SU-DHL-6 (cell line): ENCODE results near the gene LHFPL4.

Experiments used
- H2AFZ ChIP-seq: fragments of 200-600 bp; sonication (generic); 2 replicates; pipeline ENCODE4 v1.6.1; 2014; ENCODE audit warnings: low read depth, mild to moderate bottlenecking, moderate library complexity, mixed read lengths, antibody characterized with exemption, low read length; ENCODE audit not compliant: severe bottlenecking
- H3F3A ChIP-seq: fragments of 200-600 bp; shearing (Covaris generic); 2 replicates; pipeline ENCODE4 v1.6.0; 2016; ENCODE audit warnings: antibody characterized with exemption, mild to moderate bottlenecking; ENCODE audit not compliant: insufficient read depth
- H3K27ac ChIP-seq: fragments of 200-600 bp; sonication (generic); 2 replicates; pipeline ENCODE4 v1.5.1; 2016; ENCODE audit warnings: low read depth, mild to moderate bottlenecking, low read length, moderate library complexity, mixed read lengths
- H3K27me3 ChIP-seq: fragments of 200-600 bp; sonication (generic), shearing (Covaris generic); 2 replicates; pipeline ENCODE4 v1.6.0; 2014; ENCODE audit warnings: mild to moderate bottlenecking, low read length
- H3K36me3 ChIP-seq: fragments of 200-600 bp; sonication (generic); 2 replicates; pipeline ENCODE4 v1.6.1; 2014; ENCODE audit warnings: mild to moderate bottlenecking, low read length, mixed read lengths
- H3K4me2 ChIP-seq: fragments of 300-600, 200-600 bp; shearing (Covaris generic), sonication (generic); 2 replicates; pipeline ENCODE4 v1.6.0; 2014; ENCODE audit warnings: low read length, low read depth, mild to moderate bottlenecking; ENCODE audit not compliant: poor library complexity, severe bottlenecking
- H3K4me3 ChIP-seq: fragments of 200-600 bp; sonication (generic); 2 replicates; pipeline ENCODE4 v1.5.1; 2014; ENCODE audit warnings: antibody characterized with exemption, low read length, mild to moderate bottlenecking, mixed read lengths; ENCODE audit not compliant: insufficient read depth, poor library complexity, severe bottlenecking
- H3K79me2 ChIP-seq: fragments of 200-600 bp; sonication (generic); 2 replicates; pipeline ENCODE4 v1.6.1; 2014; ENCODE audit warnings: mild to moderate bottlenecking, low read length, moderate library complexity; ENCODE audit not compliant: insufficient read depth
- H3K9ac ChIP-seq: fragments of 200-600 bp; sonication (generic); 2 replicates; pipeline ENCODE4 v1.7.0; 2014; ENCODE audit warnings: mild to moderate bottlenecking, low read length
- H3K9me2 ChIP-seq: fragments of 200-600 bp; sonication (generic); replicated peaks from 2 replicates; pipeline ENCODE4 v1.6.1; 2014; ENCODE audit warnings: low read length; ENCODE audit not compliant: insufficient read depth
- H3K9me3 ChIP-seq: fragments of 200-600 bp; sonication (generic); 2 replicates; pipeline ENCODE4 v1.6.1; 2014; ENCODE audit warnings: low read length, mixed read lengths; ENCODE audit not compliant: insufficient read depth
- H4K20me1 ChIP-seq: fragments of 200-600 bp; sonication (generic); 2 replicates; pipeline ENCODE4 v1.6.1; 2014; ENCODE audit warnings: low read depth, mild to moderate bottlenecking, antibody characterized with exemption, low read length, moderate library complexity, mixed read lengths
- EZH2phosphoT487 ChIP-seq: fragments of 200-600 bp; sonication (generic), shearing (Covaris generic); conservative IDR thresholded peaks from 2 replicates; pipeline ENCODE4 v1.6.1; 2018; ENCODE audit warnings: mild to moderate bottlenecking, antibody characterized with exemption, low read length, moderate library complexity, mixed read lengths
- TF ChIP-seq, protein P1 (sequence below): fragments of 200-600 bp; sonication (generic); IDR thresholded peaks from one replicate; pipeline ENCODE4 v1.5.1; 2017; ENCODE audit warnings: antibody characterized with exemption, mild to moderate bottlenecking, low read length, moderate library complexity; ENCODE audit not compliant: insufficient read depth, poor library complexity, severe bottlenecking

The LHFPL4 gene

GRCh38 chr3:9476935-9477334 is 76.7 kb downstream of the LHFPL4 start:
- Histone ChIP-seq H3K36me3 (peaks cover 52% of the 10 kb centered on the region), H4K20me1 (no peaks in the 10 kb centered on the region), H3K4me2 (no peak overlapping the region), H3K9ac (no peak overlapping the region), H3K79me2 (no peaks in the 10 kb centered on the region; the same call in 1 of the 2 replicates), H3K27ac (no peak overlapping the region), H3K4me3 (no peak overlapping the region), H3K9me3 (no peaks in the 10 kb centered on the region), H3F3A (no peaks in the 10 kb centered on the region), H3K9me2 (no peaks in the 10 kb centered on the region), H3K27me3 (no peaks in the 10 kb centered on the region), H2AFZ (no peak overlapping the region)
- no peak for TF ChIP-seq EZH2phosphoT487
- TF ChIP-seq, protein P1, sequence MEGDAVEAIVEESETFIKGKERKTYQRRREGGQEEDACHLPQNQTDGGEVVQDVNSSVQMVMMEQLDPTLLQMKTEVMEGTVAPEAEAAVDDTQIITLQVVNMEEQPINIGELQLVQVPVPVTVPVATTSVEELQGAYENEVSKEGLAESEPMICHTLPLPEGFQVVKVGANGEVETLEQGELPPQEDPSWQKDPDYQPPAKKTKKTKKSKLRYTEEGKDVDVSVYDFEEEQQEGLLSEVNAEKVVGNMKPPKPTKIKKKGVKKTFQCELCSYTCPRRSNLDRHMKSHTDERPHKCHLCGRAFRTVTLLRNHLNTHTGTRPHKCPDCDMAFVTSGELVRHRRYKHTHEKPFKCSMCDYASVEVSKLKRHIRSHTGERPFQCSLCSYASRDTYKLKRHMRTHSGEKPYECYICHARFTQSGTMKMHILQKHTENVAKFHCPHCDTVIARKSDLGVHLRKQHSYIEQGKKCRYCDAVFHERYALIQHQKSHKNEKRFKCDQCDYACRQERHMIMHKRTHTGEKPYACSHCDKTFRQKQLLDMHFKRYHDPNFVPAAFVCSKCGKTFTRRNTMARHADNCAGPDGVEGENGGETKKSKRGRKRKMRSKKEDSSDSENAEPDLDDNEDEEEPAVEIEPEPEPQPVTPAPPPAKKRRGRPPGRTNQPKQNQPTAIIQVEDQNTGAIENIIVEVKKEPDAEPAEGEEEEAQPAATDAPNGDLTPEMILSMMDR: no peak

DNA sequence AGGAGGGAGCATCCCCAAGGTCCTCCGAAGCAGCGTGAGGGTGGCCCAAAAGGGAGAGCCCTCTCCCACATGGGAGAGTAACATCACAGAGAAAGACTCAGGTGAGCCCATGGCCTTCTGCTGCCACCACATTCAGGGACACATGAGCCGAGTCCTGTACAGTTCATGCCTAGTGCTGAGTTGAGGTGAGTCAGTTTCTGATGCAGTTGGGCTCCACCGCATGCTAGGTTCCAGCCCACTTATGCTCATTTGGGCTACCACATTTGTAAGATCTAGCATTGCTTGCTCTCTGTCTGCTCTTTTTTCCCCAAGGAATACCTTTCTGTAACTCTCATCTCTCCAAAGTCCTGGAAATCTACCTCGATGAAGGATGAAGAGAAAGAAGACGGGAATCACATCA is 79.1 kb downstream of the LHFPL4 start:
- TF ChIP-seq, protein P1: no peak
- no peaks in the 10 kb centered on the region for H3F3A ChIP-seq
- peaks cover 57% of the 10 kb centered on the region for H3K36me3 ChIP-seq

DNA sequence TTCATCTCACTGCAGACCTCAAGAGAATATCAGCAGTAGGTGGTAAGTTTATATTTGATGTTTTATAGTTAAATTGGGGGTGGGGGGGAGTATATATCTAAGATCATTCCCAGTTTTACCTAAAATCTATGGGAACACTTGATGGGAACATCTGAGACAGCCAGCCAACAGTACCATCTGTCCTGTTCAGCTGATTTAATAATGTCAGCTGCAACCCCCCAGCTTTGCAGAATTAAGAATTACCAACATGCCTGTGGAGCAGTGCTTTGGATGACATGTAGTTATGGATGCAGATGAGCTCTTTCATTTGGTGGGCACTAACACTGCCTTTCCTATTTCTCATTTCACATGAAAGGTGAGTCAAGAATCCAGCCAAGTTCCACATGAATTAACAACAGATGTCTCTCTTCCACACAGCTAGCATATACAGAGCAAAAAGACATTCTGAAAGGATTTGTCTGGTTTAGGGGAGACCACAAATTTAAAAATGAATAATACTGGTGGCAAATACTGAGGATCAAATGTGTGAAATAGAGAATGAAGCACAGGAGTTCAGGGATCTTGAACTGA is 80.0 kb downstream of the LHFPL4 start:
- TF ChIP-seq, protein P1: no peak
- no peak for TF ChIP-seq EZH2phosphoT487
- no peaks in the 10 kb centered on the region for H3K9me2 ChIP-seq
- no peak overlapping the region for H3K4me2 ChIP-seq
- H4K20me1 ChIP-seq: no peaks in the 10 kb centered on the region
- H3F3A ChIP-seq: no peaks in the 10 kb centered on the region
- no peak overlapping the region for H2AFZ ChIP-seq
- H3K27me3 ChIP-seq: no peaks in the 10 kb centered on the region
- no peak overlapping the region for H3K4me3 ChIP-seq
- H3K9me3 ChIP-seq: no peaks in the 10 kb centered on the region
- peaks cover 60% of the 10 kb centered on the region for H3K36me3 ChIP-seq
- no peak overlapping the region for H3K27ac ChIP-seq
- H3K79me2 ChIP-seq: no peaks in the 10 kb centered on the region; the same call in 1 of the 2 replicates
- H3K9ac ChIP-seq: no peak overlapping the region

More for the DNA sequence above, 79.1 kb downstream of the LHFPL4 start:
- no peak overlapping the region for H3K4me2 ChIP-seq
- no peak overlapping the region for H3K4me3 ChIP-seq
- H3K79me2 ChIP-seq: no peaks in the 10 kb centered on the region; the same call in 1 of the 2 replicates
- no peak overlapping the region for H3K27ac ChIP-seq
- no peak overlapping the region for H2AFZ ChIP-seq
- H3K27me3 ChIP-seq: no peaks in the 10 kb centered on the region
- no peaks in the 10 kb centered on the region for H3K9me3 ChIP-seq
- H3K9ac ChIP-seq: no peak overlapping the region
- H4K20me1 ChIP-seq: no peaks in the 10 kb centered on the region
- no peaks in the 10 kb centered on the region for H3K9me2 ChIP-seq
